ENCODE data around the gene SEC16B. TPM values are rescaled to one million over a fixed set of nuclear protein-coding genes. Genes with fewer than 3 reads are reported as not detected.

SEC16B gene, protein sequence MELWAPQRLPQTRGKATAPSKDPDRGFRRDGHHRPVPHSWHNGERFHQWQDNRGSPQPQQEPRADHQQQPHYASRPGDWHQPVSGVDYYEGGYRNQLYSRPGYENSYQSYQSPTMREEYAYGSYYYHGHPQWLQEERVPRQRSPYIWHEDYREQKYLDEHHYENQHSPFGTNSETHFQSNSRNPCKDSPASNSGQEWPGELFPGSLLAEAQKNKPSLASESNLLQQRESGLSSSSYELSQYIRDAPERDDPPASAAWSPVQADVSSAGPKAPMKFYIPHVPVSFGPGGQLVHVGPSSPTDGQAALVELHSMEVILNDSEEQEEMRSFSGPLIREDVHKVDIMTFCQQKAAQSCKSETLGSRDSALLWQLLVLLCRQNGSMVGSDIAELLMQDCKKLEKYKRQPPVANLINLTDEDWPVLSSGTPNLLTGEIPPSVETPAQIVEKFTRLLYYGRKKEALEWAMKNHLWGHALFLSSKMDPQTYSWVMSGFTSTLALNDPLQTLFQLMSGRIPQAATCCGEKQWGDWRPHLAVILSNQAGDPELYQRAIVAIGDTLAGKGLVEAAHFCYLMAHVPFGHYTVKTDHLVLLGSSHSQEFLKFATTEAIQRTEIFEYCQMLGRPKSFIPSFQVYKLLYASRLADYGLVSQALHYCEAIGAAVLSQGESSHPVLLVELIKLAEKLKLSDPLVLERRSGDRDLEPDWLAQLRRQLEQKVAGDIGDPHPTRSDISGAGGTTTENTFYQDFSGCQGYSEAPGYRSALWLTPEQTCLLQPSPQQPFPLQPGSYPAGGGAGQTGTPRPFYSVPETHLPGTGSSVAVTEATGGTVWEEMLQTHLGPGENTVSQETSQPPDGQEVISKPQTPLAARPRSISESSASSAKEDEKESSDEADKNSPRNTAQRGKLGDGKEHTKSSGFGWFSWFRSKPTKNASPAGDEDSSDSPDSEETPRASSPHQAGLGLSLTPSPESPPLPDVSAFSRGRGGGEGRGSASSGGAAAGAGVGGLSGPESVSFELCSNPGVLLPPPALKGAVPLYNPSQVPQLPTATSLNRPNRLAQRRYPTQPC
- total RNA-seq (10 to 100 TPM; 10.6 to 53.9 (median 26.2) TPM), polyA plus RNA-seq (1 to 10 TPM; 3.3 to 6.3 (median 5.2) TPM)
- long read RNA-seq, donor 1: 0 reads
- long read RNA-seq, donor 2: 0 reads
- long read RNA-seq, donor 3: 0 reads
- long read RNA-seq, donor 4: 0 reads
- long read RNA-seq, donor 5: 0 reads
- long read RNA-seq, donor 6: 0 reads
- long read RNA-seq, donor 7: 0 reads
- long read RNA-seq, donor 8: 0 reads
- long read RNA-seq, donor 9: 0 reads
- long read RNA-seq, donor 10: 0 reads

DNA sequence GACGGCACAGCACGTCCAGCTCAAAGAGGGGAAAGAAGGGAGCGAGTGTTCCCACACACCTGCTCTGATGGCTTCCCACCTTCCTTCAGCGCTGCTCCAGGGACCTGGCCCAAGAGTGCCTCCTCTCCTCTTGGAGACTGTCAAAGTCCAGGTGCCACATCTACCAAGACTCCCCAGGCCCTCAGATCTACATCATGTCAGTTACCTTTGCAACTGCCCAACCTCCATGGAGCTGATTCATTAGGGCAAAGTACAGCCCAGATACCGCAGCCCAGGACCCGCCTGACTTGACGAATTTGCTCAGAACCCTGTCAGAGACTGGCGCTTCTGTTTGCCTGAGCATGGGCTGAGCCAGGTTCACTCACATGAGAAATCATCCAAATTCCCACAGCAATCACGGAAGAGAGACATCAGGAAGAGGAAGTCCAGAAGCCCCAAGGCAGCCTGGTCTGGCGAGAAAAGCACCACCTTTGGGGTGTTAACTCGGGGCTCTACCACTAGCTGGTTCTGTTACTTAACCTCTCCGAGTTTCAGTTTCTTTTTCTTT, at the start of gene SEC16B:
TSS of gene SEC16B (minus strand) at position 234 of the 547 bp plus-strand sequence. CDS start 2,077 bp downstream, outside the sequence.
- DNase-seq: peak; percentile 80 to 86
- Histone ChIP-seq H3K27ac (peak within 1 kb of the TSS; percentile 66 to 88 (median 84)), H3K36me3 (peaks cover 3 to 37% (median 26%) of the 10 kb centered on the region in 4 donors), H3K27me3 (no peaks in the 10 kb centered on the region), H3K9me3 (no peaks in the 10 kb centered on the region), H3K4me1 (no peaks in the 10 kb centered on the region), H3K4me3 (peak within 1 kb of the TSS in 3 of 4 donors; percentile 4 to 31 (median 7))
- intact Hi-C loops (cut with DNase I; ENCODE audit: low total_unique reads): no loop called here
- no peak for TF ChIP-seq CTCF (IDR thresholded peaks at IDR 0.05)
- TF ChIP-seq POLR2AphosphoS5 (IDR thresholded peaks at IDR 0.05): peak in 2 of 3 donors; percentile 63 to 85
- WGBS, 5 donors: 37 to 73% (median 54%) methylated on average over 12 of the region's 12 CpGs

GRCh38 chr1:178019622-178020021, 49.8 kb upstream of the SEC16B start:
- Histone ChIP-seq H3K27ac (no peak overlapping the region), H3K36me3 (peaks cover 0 to 76% (median 69%) of the 10 kb centered on the region in 4 donors), H3K27me3 (no peaks in the 10 kb centered on the region), H3K4me1 (no peaks in the 10 kb centered on the region), H3K4me3 (no peak overlapping the region), H3K9me3 (peaks cover 0 to 9% (median 3%) of the 10 kb centered on the region in 4 donors)
- no peak for TF ChIP-seq POLR2AphosphoS5 (IDR thresholded peaks at IDR 0.05)
- no peak for TF ChIP-seq POLR2A (IDR thresholded peaks at IDR 0.05)
- no peak for TF ChIP-seq EP300 (IDR thresholded peaks at IDR 0.05)
- TF ChIP-seq CTCF (IDR thresholded peaks at IDR 0.05): no peak
- DNase-seq: no peak
- intact Hi-C loops (cut with DNase I; ENCODE audit: low total_unique reads): no loop called here
- 78 to 93% (median 86%) methylated on average over 2 of the region's 2 CpGs for WGBS, 5 donors

GRCh38 chr1:178019208-178019607, 49.4 kb upstream of the SEC16B start:
- Histone ChIP-seq H3K4me1 (no peaks in the 10 kb centered on the region), H3K27me3 (no peaks in the 10 kb centered on the region), H3K9me3 (peaks cover 0 to 9% (median 3%) of the 10 kb centered on the region in 4 donors), H3K36me3 (peaks cover 0 to 71% (median 65%) of the 10 kb centered on the region in 4 donors), H3K27ac (no peak overlapping the region), H3K4me3 (no peak overlapping the region)
- TF ChIP-seq POLR2A (IDR thresholded peaks at IDR 0.05) (no peak), EP300 (IDR thresholded peaks at IDR 0.05) (no peak)
- WGBS, 5 donors: 74 to 93% (median 90%) methylated on average over 1 of the region's 1 CpG
- no peak for DNase-seq
- intact Hi-C loops (cut with DNase I; ENCODE audit: low total_unique reads): no loop called here

DNA sequence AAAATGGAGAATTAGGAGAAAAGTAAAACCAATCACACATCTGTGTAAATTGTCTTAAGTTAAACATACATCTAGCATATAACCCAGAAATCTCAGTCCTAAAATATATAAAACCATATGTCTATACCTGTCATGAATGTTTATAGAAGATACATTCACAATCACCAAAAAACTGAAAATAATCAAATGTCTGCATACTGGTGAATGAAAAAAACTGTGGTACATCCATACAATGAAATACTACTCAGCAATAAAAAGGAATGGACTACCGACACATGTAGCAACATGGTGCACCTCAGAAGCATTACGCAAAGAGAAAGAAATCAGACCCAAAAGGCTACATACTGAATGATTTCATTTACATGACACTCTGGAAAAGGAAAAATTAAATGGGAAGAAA, 47.7 kb upstream of the SEC16B start:
- WGBS, 5 donors: 94 to 100% (median 98%) methylated on average over 2 of the region's 2 CpGs
- intact Hi-C loops (cut with DNase I; ENCODE audit: low total_unique reads): no loop called here
- peaks cover 0 to 66% (median 60%) of the 10 kb centered on the region in 4 donors for H3K36me3 ChIP-seq
- no peak overlapping the region for H3K27ac ChIP-seq
- H3K4me3 ChIP-seq: no peak overlapping the region
- DNase-seq: no peak
- no peaks in the 10 kb centered on the region for H3K4me1 ChIP-seq
- H3K27me3 ChIP-seq: no peaks in the 10 kb centered on the region
- H3K9me3 ChIP-seq: peaks cover 0 to 9% (median 3%) of the 10 kb centered on the region in 4 donors
- TF ChIP-seq POLR2AphosphoS5 (IDR thresholded peaks at IDR 0.05) (no peak), POLR2A (IDR thresholded peaks at IDR 0.05) (no peak), CTCF (IDR thresholded peaks at IDR 0.05) (no peak), EP300 (IDR thresholded peaks at IDR 0.05) (no peak)
